Measurements from ENCODE around the gene EPHB3.

Gene EPHB3

GRCh38 chr3:184551614-184552256 lies 9.8 kb upstream of the EPHB3 start:
- TF ChIP-seq GATA3 (IDR thresholded peaks at IDR 0.05; ENCODE audit: low read depth, low read length), result no peak
- no peak for TF ChIP-seq GATA2 (IDR thresholded peaks at IDR 0.05; ENCODE audit: low read depth, low read length)

GRCh38 chr3:184552296-184552695 lies 9.3 kb upstream of the EPHB3 start:
- TF ChIP-seq GATA2 (IDR thresholded peaks at IDR 0.05; ENCODE audit: low read depth, low read length), result no peak

- no peak for TF ChIP-seq GATA2 (IDR thresholded peaks at IDR 0.05; ENCODE audit: low read depth, low read length)
- TF ChIP-seq GATA3 (IDR thresholded peaks at IDR 0.05; ENCODE audit: low read depth, low read length), result no peak
These were observed 8.7 kb upstream of the EPHB3 start for GRCh38 chr3:184552863-184553262.

GRCh38 chr3:184553385-184553784 lies 8.2 kb upstream of the EPHB3 start:
- TF ChIP-seq GATA3 (IDR thresholded peaks at IDR 0.05; ENCODE audit: low read depth, low read length) (no peak), GATA2 (IDR thresholded peaks at IDR 0.05; ENCODE audit: low read depth, low read length) (no peak)

- TF ChIP-seq GATA3 (IDR thresholded peaks at IDR 0.05; ENCODE audit: low read depth, low read length) (no peak), GATA2 (IDR thresholded peaks at IDR 0.05; ENCODE audit: low read depth, low read length) (no peak)
These were observed 7.1 kb upstream of the EPHB3 start for GRCh38 chr3:184554461-184554860.

GRCh38 chr3:184556582-184557347 lies 4.8 kb upstream of the EPHB3 start:
- TF ChIP-seq GATA2 (IDR thresholded peaks at IDR 0.05; ENCODE audit: low read depth, low read length) (no peak), GATA3 (IDR thresholded peaks at IDR 0.05; ENCODE audit: low read depth, low read length) (no peak)

GRCh38 chr3:184557348-184557950 lies 4.1 kb upstream of the EPHB3 start:
- TF ChIP-seq GATA3 (IDR thresholded peaks at IDR 0.05; ENCODE audit: low read depth, low read length), result no peak
- TF ChIP-seq GATA2 (IDR thresholded peaks at IDR 0.05; ENCODE audit: low read depth, low read length), result no peak

- no peak for TF ChIP-seq GATA3 (IDR thresholded peaks at IDR 0.05; ENCODE audit: low read depth, low read length)
- TF ChIP-seq GATA2 (IDR thresholded peaks at IDR 0.05; ENCODE audit: low read depth, low read length), result no peak
These were observed 2.9 kb upstream of the EPHB3 start for GRCh38 chr3:184558726-184559125.

- TF ChIP-seq GATA2 (IDR thresholded peaks at IDR 0.05; ENCODE audit: low read depth, low read length), result no peak
These were observed 2.2 kb upstream of the EPHB3 start for GRCh38 chr3:184559336-184559735.

- no peak for TF ChIP-seq GATA3 (IDR thresholded peaks at IDR 0.05; ENCODE audit: low read depth, low read length)
- TF ChIP-seq GATA2 (IDR thresholded peaks at IDR 0.05; ENCODE audit: low read depth, low read length), result no peak
These were observed 1.1 kb upstream of the EPHB3 start for GRCh38 chr3:184560531-184560930.

GRCh38 chr3:184561913-184562877 lies 610 bp downstream of the EPHB3 start:
- TF ChIP-seq GATA3 (IDR thresholded peaks at IDR 0.05; ENCODE audit: low read depth, low read length), result no peak
- TF ChIP-seq GATA2 (IDR thresholded peaks at IDR 0.05; ENCODE audit: low read depth, low read length), result no peak

GRCh38 chr3:184562878-184563560 lies 1.4 kb downstream of the EPHB3 start:
- TF ChIP-seq GATA2 (IDR thresholded peaks at IDR 0.05; ENCODE audit: low read depth, low read length) (no peak), GATA3 (IDR thresholded peaks at IDR 0.05; ENCODE audit: low read depth, low read length) (no peak)

- TF ChIP-seq GATA3 (IDR thresholded peaks at IDR 0.05; ENCODE audit: low read depth, low read length), result no peak
These were observed 2.0 kb downstream of the EPHB3 start for GRCh38 chr3:184563561-184563925.
